PC-3 (cell line): ENCODE measurements around the gene FOXL1. TPM values are rescaled to one million over a fixed set of nuclear protein-coding genes. Genes with fewer than 3 reads are reported as not detected.

Source experiments
- ATAC-seq: fragments of 200-7000 bp; cut with Tn5 transposase; 2 replicates; pipeline ENCODE4 v1.9.1; 2020; ENCODE audit warnings: mild to moderate bottlenecking, moderate library complexity
- BruUV-seq: library from RNA; stranded (reverse); fragments of 400-500 nt; replicated peaks from 2 replicates; lab custom pipeline; 2021; lab: Mats Ljungman, UMichigan
- CTCF ChIA-PET: fragments of 300-600 bp; sonication (Branson Sonifier 250); formaldehyde crosslinking; loops from one replicate; lab custom pipeline; 2022; ENCODE audit warnings: antibody characterized with exemption; lab: Charles Lee
- POLR2A ChIA-PET: fragments of 300-600 bp; sonication (Branson Sonifier 250); formaldehyde crosslinking; loops from one replicate; lab custom pipeline; 2022; ENCODE audit warnings: antibody characterized with exemption; ENCODE audit not compliant: unreplicated experiment; lab: Charles Lee
- DNase-seq: peaks from one replicate; pipeline ENCODE4 v3.0.0-alpha.2; 2015
- H2AFZ ChIP-seq: fragments of 300-600 bp; sonication (generic); 2 replicates; pipeline ENCODE4 v1.6.0; 2016; ENCODE audit warnings: antibody characterized with exemption, low read length
- H3F3A ChIP-seq: fragments of 300-600 bp; sonication (generic); one replicate; pipeline ENCODE4 v1.6.0; 2017; ENCODE audit warnings: antibody characterized with exemption, low read length, control low read depth, mild to moderate bottlenecking; ENCODE audit not compliant: unreplicated experiment
- H3K27ac ChIP-seq: fragments of 300-600 bp; sonication (generic); 2 replicates; pipeline ENCODE4 v1.5.1; 2016; ENCODE audit warnings: mild to moderate bottlenecking, low read length
- H3K27me3 ChIP-seq: fragments of 300-600 bp; sonication (generic); 2 replicates; pipeline ENCODE4 v1.6.1; 2016; ENCODE audit warnings: low read length, mixed read lengths
- H3K36me3 ChIP-seq: fragments of 300-600 bp; sonication (generic); 2 replicates; pipeline ENCODE4 v1.6.1; 2016; ENCODE audit warnings: low read depth, mixed run types, low read length, mixed read lengths
- H3K4me1 ChIP-seq: fragments of 300-600 bp; sonication (generic); 2 replicates; pipeline ENCODE4 v1.5.1; 2016; ENCODE audit warnings: low read length; ENCODE audit not compliant: insufficient read depth
- H3K4me2 ChIP-seq: fragments of 300-600 bp; sonication (generic); 2 replicates; pipeline ENCODE4 v1.6.0; 2016; ENCODE audit warnings: low read length
- H3K4me3 ChIP-seq: fragments of 300-600 bp; sonication (generic); 2 replicates; pipeline ENCODE4 v1.5.1; 2016; ENCODE audit warnings: mild to moderate bottlenecking, low read length, mixed read lengths
- H3K79me2 ChIP-seq: fragments of 300-600 bp; sonication (generic); 2 replicates; pipeline ENCODE4 v1.6.1; 2017; ENCODE audit warnings: low read length, mixed read lengths
- H3K9ac ChIP-seq: fragments of 300-600 bp; sonication (generic); 2 replicates; pipeline ENCODE4 v1.6.0; 2016; ENCODE audit warnings: mild to moderate bottlenecking, low read length
- H3K9me2 ChIP-seq: fragments of 300-600 bp; sonication (generic); replicated peaks from 2 replicates; pipeline ENCODE4 v1.6.1; 2016; ENCODE audit warnings: mixed run types, low read length, mixed read lengths
- H3K9me3 ChIP-seq: fragments of 300-600 bp; sonication (generic); 2 replicates; pipeline ENCODE4 v1.6.1; 2016; ENCODE audit warnings: low read length, mixed read lengths
- H4K20me1 ChIP-seq: fragments of 300-600 bp; sonication (generic); 2 replicates; pipeline ENCODE4 v1.6.1; 2016; ENCODE audit warnings: low read length, mixed read lengths
- EZH2 ChIP-seq: fragments of 300-600 bp; sonication (generic); IDR thresholded peaks from one replicate; pipeline ENCODE4 v1.6.1; 2017; ENCODE audit warnings: antibody characterized with exemption, mild to moderate bottlenecking, low read length; ENCODE audit not compliant: unreplicated experiment
- EZH2phosphoT487 ChIP-seq: fragments of 300-600 bp; sonication (generic); IDR thresholded peaks from 2 replicates; pipeline ENCODE4 v1.6.1; 2018; ENCODE audit warnings: mild to moderate bottlenecking, antibody characterized with exemption, low read length, borderline replicate concordance
- intact Hi-C: fragments of 100-400 bp; cut with micrococcal nuclease; formaldehyde crosslinking; loops from 2 replicates; pipeline ENCODE4 v1.9.0; 2023
- total RNA-seq: library from RNA; depleted of rRNA; stranded (reverse); fragments of >200 nt; gene quantifications from 2 replicates; pipeline ENCODE4 v1.2.3, GENCODE V29; 2014
- TF ChIP-seq, protein P1 (sequence below): fragments of 300-600 bp; sonication (generic); conservative IDR thresholded peaks from 2 replicates; pipeline ENCODE4 v1.5.1; 2017; ENCODE audit warnings: antibody characterized with exemption, low read depth, mild to moderate bottlenecking, low read length

FOXL1 gene
- total RNA-seq, 1 experiment from 2014 or later, result 8.1 TPM

- H3K4me1 ChIP-seq, result peaks cover 8% of the 10 kb centered on the region
- TF ChIP-seq EZH2 (no peak), EZH2phosphoT487 (no peak)
- TF ChIP-seq, protein P1, sequence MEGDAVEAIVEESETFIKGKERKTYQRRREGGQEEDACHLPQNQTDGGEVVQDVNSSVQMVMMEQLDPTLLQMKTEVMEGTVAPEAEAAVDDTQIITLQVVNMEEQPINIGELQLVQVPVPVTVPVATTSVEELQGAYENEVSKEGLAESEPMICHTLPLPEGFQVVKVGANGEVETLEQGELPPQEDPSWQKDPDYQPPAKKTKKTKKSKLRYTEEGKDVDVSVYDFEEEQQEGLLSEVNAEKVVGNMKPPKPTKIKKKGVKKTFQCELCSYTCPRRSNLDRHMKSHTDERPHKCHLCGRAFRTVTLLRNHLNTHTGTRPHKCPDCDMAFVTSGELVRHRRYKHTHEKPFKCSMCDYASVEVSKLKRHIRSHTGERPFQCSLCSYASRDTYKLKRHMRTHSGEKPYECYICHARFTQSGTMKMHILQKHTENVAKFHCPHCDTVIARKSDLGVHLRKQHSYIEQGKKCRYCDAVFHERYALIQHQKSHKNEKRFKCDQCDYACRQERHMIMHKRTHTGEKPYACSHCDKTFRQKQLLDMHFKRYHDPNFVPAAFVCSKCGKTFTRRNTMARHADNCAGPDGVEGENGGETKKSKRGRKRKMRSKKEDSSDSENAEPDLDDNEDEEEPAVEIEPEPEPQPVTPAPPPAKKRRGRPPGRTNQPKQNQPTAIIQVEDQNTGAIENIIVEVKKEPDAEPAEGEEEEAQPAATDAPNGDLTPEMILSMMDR, result no peak
- H3K36me3 ChIP-seq, result no peaks in the 10 kb centered on the region
- H3F3A ChIP-seq, result no peaks in the 10 kb centered on the region
- no peaks in the 10 kb centered on the region for H3K27me3 ChIP-seq
- no peak overlapping the region for H3K4me3 ChIP-seq
- no peak for ATAC-seq
- no peak for DNase-seq
- ChIA-PET CTCF (no interaction called here), POLR2A (no interaction called here)
- no peak overlapping the region for H2AFZ ChIP-seq
- no peak overlapping the region for H3K27ac ChIP-seq
- BruUV-seq, result no TSS peak
- H3K9me3 ChIP-seq, result no peaks in the 10 kb centered on the region
- no peak overlapping the region for H3K4me2 ChIP-seq
- no peaks in the 10 kb centered on the region for H3K9me2 ChIP-seq
- intact Hi-C loops, result no loop called here
- H3K9ac ChIP-seq, result no peak overlapping the region
- H3K79me2 ChIP-seq, result no peaks in the 10 kb centered on the region
- no peaks in the 10 kb centered on the region for H4K20me1 ChIP-seq
These were observed 17.7 kb downstream of the FOXL1 start for GRCh38 chr16:86595983-86596605.

DNA sequence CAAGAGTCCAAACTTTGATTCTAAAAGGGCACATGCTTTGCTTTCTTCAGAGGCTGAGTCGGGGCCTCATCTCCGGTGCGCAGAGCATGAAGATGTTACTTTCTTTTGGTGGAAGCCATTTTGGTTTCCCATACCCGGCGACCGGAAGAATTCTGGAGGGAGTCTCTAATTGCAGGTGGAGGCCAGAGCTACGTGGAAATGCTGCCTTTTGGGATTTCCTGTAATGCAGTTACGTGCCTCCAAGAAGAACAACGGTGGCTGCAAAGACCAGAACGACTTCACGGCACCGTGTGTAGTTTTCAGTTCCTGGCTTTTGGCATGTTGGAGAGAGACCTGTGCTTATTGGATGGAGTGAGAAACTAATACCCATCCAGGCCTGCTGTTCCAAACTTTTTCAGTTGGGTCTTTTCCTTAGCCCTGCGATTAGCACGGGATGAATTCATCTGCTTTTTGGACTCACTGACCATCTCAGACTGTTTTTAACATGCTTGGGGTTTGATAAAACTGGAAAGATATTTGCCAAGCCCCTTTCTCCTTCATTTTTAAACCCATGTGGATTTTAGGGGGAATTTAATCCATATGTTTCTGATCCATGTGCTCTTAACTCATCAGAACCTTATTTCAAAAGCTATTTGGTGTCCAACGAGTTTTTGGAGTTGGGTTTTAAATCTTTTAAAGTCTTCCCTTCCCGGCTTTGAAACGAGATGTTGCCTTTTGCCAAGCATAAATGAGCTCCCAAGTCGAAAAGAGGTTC lies 19.0 kb downstream of the FOXL1 start:
- H3K79me2 ChIP-seq, result no peaks in the 10 kb centered on the region
- intact Hi-C loops, result no loop called here
- H3K4me3 ChIP-seq, result no peak overlapping the region
- ATAC-seq, result no peak
- H3K9me3 ChIP-seq, result no peaks in the 10 kb centered on the region
- no peak overlapping the region for H3K4me2 ChIP-seq
- no peaks in the 10 kb centered on the region for H3F3A ChIP-seq
- TF ChIP-seq EZH2phosphoT487 (no peak), EZH2 (no peak)
- TF ChIP-seq, protein P1, result no peak
- no peak for DNase-seq
- H4K20me1 ChIP-seq, result no peaks in the 10 kb centered on the region
- H2AFZ ChIP-seq, result no peak overlapping the region
- no peak overlapping the region for H3K27ac ChIP-seq
- ChIA-PET POLR2A (no interaction called here), CTCF (no interaction called here)
- no peaks in the 10 kb centered on the region for H3K27me3 ChIP-seq
- no peak overlapping the region for H3K9ac ChIP-seq
- BruUV-seq, result no TSS peak
- no peaks in the 10 kb centered on the region for H3K9me2 ChIP-seq
- peaks cover 6% of the 10 kb centered on the region; the same call in 1 of the 2 replicates for H3K4me1 ChIP-seq
- no peaks in the 10 kb centered on the region for H3K36me3 ChIP-seq
